Motor neuron (in vitro differentiated cells): Measurements from ENCODE around the gene ZNF831. TPM values are rescaled to one million over a fixed set of nuclear protein-coding genes. Genes with fewer than 3 reads are reported as not detected.

Experiments used
- ATAC-seq, 8 experiments: fragments of 200-7000 bp; cut with Tn5 transposase; replicated peaks in 6 of 8; 2 replicates each; pipeline ENCODE4 v1.8.0; 2021; ENCODE audit warnings: mild to moderate bottlenecking in 8 of 8, moderate library complexity in 8 of 8
- H3K27ac ChIP-seq, 2 donors: fragments of 250-450 bp; sonication (Bioruptor Pico); 2 replicates each; pipeline ENCODE4 v1.9.0; 2021; ENCODE audit warnings: antibody characterized with exemption in 2 of 2, mild to moderate bottlenecking in 2 of 2, moderate library complexity in 1 of 2
- H3K4me1 ChIP-seq, 2 donors: fragments of 250-450 bp; sonication (Bioruptor Pico); replicated peaks in 1 of 2; 2 replicates each; pipeline ENCODE4 v1.6.1; 2021; ENCODE audit warnings: antibody characterized with exemption in 2 of 2, mild to moderate bottlenecking in 2 of 2, moderate library complexity in 1 of 2
- H3K4me3 ChIP-seq, 5 donors: fragments of 250-450 bp; sonication (Bioruptor Pico); 2 replicates each; pipeline ENCODE4 v1.9.0; 2021; ENCODE audit warnings: antibody characterized with exemption in 5 of 5, mild to moderate bottlenecking in 5 of 5, moderate library complexity in 4 of 5
- WGBS, 10 experiments: fragments of 450-650 bp; shearing (Covaris generic); methylation state at CpG; one replicate each; pipeline ENCODE4 v1.0.0; 2022; 5-methylcytosine and 5-hydroxymethylcytosine counted together
- in situ Hi-C, 9 experiments: fragments of 400-800 bp; cut with MboI; loops; one replicate each; pipeline ENCODE4 v1.15.0; 2021; ENCODE audit warnings: low sequenced_read_pairs in 9 of 9, low pct_unique_long_range_greater_than_20kb in 2 of 9; ENCODE audit not compliant: unreplicated experiment in 9 of 9
- total RNA-seq, 8 experiments: library from RNA; unstranded; fragments of 300-600 nt; gene quantifications; 2 replicates each; pipeline versions ENCODE4 v1.2.3 to v1.2.4, GENCODE V29; 2022

ZNF831 gene
- total RNA-seq, result under 1 TPM; 0.09 to 0.66 (median 0.12) TPM

DNA sequence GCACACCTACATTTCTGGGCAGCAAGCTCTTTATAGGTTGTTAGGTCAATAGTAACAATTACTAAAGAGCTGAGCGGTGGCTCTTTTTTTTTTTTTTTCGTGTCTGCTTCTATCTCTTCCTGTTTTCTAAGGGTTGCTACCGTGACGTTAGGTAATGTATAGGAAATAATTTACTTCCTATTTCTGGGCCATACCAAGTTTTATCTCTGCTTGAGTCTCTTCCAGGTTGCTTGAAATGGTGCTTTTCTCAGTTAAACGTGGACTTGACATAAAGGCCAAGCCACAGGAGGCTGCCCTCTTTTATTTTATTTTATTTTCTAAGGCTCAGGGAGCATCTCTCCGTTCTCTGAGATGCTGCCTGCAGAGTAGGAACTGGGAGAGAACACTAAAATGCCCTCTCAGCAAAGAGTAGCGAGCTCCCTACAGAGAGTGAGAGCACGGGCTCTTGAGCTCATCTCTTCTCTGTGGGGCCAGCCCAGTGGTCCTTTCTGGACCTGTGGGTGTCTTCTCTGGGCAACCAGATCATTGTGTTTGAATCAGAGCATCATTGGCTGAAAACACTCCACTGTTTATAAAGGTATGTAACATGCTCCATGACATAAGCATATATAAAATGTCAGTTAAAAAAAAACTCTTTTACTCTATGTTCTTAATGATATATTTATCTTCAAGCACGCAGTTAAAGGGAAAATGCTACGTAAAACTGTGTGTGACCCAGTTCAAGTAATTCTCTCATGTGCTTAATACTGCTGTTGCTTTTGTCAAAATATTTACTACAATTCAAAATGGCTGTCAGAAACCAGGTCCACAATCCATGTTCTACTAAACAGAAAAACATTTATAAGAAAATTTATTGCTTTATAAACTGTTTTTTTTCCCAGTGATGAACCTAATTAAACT, at the start of gene ZNF831:
Gene ZNF831, plus strand, starts transcription at position 191 of the 900 bp plus-strand sequence. CDS start 27,199 bp downstream, outside the sequence.
- ATAC-seq, result no peak
- Histone ChIP-seq H3K27ac (no peak within 1 kb of the TSS), H3K4me3 (no peak within 1 kb of the TSS), H3K4me1 (peaks cover 0 to 4% of the 10 kb centered on the region in 2 donors)
- in situ Hi-C loops, result no loop called here
- WGBS, 10 experiments, result 0 to 91% (median 83%) methylated on average over 1 to 10 of the region's 10 CpGs

DNA sequence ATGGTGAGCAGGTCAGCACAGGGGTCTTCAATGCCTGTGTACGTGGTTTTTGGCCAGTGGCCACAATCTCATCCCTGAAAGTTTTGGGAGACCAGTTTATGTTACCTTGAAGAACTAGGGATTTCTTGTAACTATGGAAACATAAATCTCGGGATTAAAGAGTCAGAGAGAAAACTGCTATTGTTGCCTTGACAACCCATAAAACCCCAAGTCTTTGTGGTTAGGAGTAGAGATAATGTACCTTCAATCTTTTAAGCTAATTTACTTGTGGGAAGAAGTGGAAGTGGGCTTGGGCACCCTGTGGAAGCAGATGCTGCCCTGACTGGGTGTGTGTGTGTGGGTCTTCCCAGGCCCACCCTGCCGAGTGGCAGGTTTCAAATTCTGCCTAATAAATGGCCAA, 46.1 kb upstream of the ZNF831 start:
- Histone ChIP-seq H3K4me3 (no peak overlapping the region), H3K27ac (no peak overlapping the region), H3K4me1 (peaks cover 0 to 10% of the 10 kb centered on the region in 2 donors)
- WGBS, 10 experiments, result 0 to 100% (median 51%) methylated on average over 1 to 3 of the region's 3 CpGs; no CpG with 5 or more reads in 2 of the 10 experiments
- ATAC-seq, result no peak
- in situ Hi-C loops, result no loop called here

DNA sequence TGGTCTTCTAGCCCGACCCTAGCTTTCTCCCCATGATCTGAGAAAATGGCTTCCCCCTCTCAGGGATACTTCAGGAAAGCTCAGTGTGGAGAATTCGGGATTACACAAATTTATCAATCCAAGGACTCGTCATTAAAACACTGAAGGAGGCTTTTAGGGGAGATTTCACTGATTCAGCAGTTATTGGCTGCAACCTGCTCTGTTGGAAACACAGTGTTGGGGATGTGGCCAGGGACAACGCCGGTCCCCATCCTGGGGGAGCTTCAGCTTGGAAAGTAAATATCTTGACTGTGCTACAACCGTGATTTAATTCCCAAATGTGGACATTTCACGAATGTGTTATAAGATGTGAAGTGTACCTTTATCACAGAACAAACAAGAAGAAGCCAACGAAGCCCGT, 44.8 kb upstream of the ZNF831 start:
- Histone ChIP-seq H3K4me1 (peaks cover 0 to 12% of the 10 kb centered on the region in 2 donors), H3K27ac (no peak overlapping the region), H3K4me3 (no peak overlapping the region)
- 8 to 100% (median 77%) methylated on average over 2 to 7 of the region's 9 CpGs; no CpG with 5 or more reads in 1 of the 10 experiments for WGBS, 10 experiments
- no peak for ATAC-seq
- in situ Hi-C loops, result no loop called here

DNA sequence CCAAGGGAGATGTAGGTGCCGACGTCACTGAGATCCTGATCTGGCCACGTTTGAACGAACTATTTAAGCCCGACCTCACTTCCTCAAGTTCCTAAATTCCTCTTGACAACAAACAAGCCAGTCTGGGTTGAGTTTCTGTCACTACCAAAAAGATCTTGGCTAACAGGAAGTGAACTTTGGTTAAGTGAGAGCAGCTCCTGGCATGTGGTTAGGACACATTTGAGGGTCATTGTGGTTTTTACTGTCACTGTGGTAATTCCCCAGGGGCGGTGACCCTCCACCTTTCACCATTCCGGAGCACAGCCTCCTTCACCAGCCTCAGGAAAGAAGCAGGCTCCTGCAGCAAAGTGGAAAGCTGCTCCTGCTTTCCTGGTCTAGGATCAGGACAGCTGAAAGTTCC, 43.1 kb upstream of the ZNF831 start:
- Histone ChIP-seq H3K4me3 (no peak overlapping the region), H3K27ac (no peak overlapping the region), H3K4me1 (peaks cover 0 to 17% of the 10 kb centered on the region in 2 donors)
- no peak for ATAC-seq
- 44 to 97% (median 92%) methylated on average over 2 to 6 of the region's 7 CpGs; no CpG with 5 or more reads in 4 of the 10 experiments for WGBS, 10 experiments
- in situ Hi-C loops, result no loop called here

- H3K27ac ChIP-seq, result no peak overlapping the region
- in situ Hi-C loops, result no loop called here
- no peak overlapping the region for H3K4me3 ChIP-seq
- no peak for ATAC-seq
- WGBS, 10 experiments, result 60 to 100% (median 100%) methylated on average over 1 to 5 of the region's 5 CpGs; no CpG with 5 or more reads in 2 of the 10 experiments
- H3K4me1 ChIP-seq, result peaks cover 0 to 20% of the 10 kb centered on the region in 2 donors
Measured at GRCh38 chr20:59120919-59121318, 42.7 kb upstream of the ZNF831 start.

DNA sequence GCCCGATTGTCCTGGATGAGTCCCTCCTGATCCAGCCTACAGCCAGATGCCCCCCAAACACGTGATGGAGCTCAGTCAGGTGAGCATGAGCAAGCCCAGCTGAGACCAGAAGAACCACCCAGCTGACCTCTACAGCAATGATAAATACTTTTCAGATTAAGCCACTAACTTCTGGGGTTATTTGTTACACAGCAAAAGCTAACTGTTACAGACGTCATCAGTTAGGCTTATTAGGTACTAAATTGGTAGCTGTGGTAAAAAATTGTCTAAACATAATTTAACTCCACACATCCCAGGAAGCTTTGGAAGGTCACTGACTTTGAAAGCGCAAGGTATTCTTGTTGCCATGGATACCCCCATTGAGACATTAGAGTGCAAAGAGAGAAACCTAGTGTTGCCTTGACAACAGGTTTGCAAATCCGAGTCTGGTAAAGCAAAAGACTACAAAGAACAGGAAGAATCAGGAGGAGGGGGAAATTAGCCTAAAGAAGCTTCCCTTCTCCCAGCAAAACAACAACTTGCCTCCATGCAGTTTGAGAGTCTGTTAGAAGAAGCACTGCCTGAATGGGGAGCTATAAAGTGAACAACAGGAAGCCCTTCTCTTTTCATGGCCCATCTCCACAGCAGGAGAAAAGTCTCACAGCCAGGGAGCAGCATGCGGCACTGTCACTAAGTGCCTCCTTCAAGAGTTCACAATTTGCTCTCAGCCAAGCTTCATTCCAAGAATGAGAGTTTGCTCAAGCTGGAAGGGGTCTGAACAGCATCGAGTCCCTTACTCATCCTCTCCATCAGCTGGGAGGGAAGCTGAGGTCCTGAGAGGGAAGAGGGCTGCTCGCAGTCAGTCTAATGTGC, 41.7 kb upstream of the ZNF831 start:
- in situ Hi-C loops, result no loop called here
- Histone ChIP-seq H3K4me1 (peaks cover 0 to 28% of the 10 kb centered on the region in 2 donors), H3K27ac (no peak overlapping the region), H3K4me3 (no peak overlapping the region)
- no peak for ATAC-seq
- WGBS, 10 experiments, result 0 to 55% (median 31%) methylated on average over 2 to 6 of the region's 8 CpGs; no CpG with 5 or more reads in 1 of the 10 experiments

DNA sequence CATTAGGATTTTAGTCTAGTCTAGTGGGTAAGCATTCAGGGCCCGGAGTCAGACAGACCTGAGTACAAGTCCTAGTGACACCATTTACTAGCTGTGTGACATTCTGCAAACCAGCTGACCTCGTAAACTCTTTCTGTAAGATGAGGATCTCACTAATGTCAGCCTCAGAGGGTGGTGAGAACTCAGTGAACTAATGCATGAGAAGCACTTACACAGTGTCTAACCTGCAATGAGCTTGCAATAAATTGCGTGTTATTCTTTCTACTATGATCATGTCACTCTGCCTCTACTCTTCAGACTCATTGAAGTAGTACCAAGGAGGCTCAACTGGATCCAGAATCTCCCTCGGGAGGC, 41.1 kb upstream of the ZNF831 start:
- in situ Hi-C loops, result no loop called here
- Histone ChIP-seq H3K27ac (no peak overlapping the region), H3K4me1 (peaks cover 0 to 28% of the 10 kb centered on the region in 2 donors), H3K4me3 (no peak overlapping the region)
- no peak for ATAC-seq
- whole genome bisulfite sequencing, 10 experiments, result 0 to 100% (median 81%) methylated on average over 1 to 3 of the region's 4 CpGs; no CpG with 5 or more reads in 1 of the 10 experiments

DNA sequence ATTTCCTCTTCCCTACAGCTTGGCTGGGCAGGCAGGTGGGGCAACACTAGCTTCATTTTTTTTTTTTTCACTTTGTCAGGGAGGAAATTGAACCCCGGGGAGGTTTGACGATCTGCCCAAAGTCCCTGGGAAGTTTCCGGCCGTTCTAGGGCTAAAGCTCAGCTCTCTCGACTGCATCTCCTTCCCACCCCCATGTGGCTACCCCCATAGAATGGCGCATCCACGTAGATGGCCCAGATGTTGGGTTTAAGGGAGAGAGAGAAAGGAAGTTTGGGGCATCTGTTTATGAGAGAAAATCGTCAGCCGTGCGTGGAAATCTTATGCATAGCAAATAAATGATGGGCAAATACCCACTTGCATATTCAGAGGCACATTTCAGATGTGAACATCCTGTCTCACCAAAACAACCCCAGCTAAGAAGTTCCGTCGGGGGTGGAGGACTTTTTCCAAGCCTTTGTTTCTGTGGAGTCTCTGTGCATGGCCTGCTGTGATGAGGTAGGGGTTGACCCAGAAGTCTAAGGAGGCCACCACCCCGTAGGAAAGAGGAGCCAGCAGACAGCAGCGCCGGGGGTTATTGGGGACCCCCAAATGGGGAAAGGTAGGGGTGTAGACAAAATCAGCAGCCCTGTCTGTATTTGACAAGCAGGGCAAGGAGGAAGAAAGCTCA, 40.5 kb upstream of the ZNF831 start:
- peak in 1 of 8 experiments; percentile 34 for ATAC-seq
- 13 to 93% (median 60%) methylated on average over 3 to 11 of the region's 15 CpGs; no CpG with 5 or more reads in 4 of the 10 experiments for WGBS, 10 experiments
- no peak overlapping the region for H3K27ac ChIP-seq
- in situ Hi-C loops, result no loop called here
- peaks cover 0 to 27% of the 10 kb centered on the region in 2 donors for H3K4me1 ChIP-seq
- H3K4me3 ChIP-seq, result no peak overlapping the region

DNA sequence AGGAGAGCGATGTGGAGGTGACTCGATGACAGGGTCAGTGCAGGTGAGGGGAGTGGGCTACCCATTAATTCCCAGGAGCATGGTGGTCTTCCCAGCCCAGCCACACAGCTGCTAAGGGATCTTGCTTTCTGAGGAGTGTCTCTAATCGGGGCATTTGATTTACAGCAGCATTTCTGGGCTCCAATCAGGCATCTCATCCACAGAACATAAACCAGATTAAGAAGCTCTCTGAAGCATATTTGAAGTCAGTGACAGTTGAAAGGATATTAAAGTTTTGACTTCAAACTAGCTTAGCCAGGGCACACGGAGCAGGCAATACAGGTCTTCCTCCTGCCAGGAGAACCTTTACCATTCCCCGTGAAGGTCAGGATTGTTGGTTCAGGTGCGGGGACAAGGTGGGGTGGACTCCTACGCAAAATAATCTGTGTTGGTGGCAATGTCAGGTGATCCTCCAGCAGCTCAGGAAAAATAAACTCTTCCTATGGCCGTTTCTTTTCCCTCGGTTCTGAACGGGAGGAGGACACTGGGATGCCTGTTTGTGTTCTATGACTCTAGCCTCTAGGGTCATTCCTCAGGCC, 39.9 kb upstream of the ZNF831 start:
- ATAC-seq, result no peak
- 6 to 100% (median 81%) methylated on average over 1 to 9 of the region's 10 CpGs; no CpG with 5 or more reads in 1 of the 10 experiments for WGBS, 10 experiments
- Histone ChIP-seq H3K4me1 (peaks cover 0 to 21% of the 10 kb centered on the region in 2 donors), H3K4me3 (no peak overlapping the region), H3K27ac (no peak overlapping the region)
- in situ Hi-C loops, result no loop called here

- no peak for ATAC-seq
- WGBS, 10 experiments, result 40 to 100% (median 81%) methylated on average over 1 to 10 of the region's 15 CpGs; no CpG with 5 or more reads in 2 of the 10 experiments
- H3K4me1 ChIP-seq, result peaks cover 0 to 21% of the 10 kb centered on the region in 2 donors
- H3K27ac ChIP-seq, result no peak overlapping the region
- in situ Hi-C loops, result no loop called here
- no peak overlapping the region for H3K4me3 ChIP-seq
Measured at GRCh38 chr20:59124296-59125029, 39.2 kb upstream of the ZNF831 start.

- 0 to 75% (median 48%) methylated on average over 1 to 4 of the region's 7 CpGs; no CpG with 5 or more reads in 4 of the 10 experiments for WGBS, 10 experiments
- no peak overlapping the region for H3K4me3 ChIP-seq
- no peak overlapping the region for H3K27ac ChIP-seq
- ATAC-seq, result no peak
- in situ Hi-C loops, result no loop called here
- H3K4me1 ChIP-seq, result peaks cover 0 to 21% of the 10 kb centered on the region in 2 donors
Measured at GRCh38 chr20:59125332-59125731, 38.3 kb upstream of the ZNF831 start.

DNA sequence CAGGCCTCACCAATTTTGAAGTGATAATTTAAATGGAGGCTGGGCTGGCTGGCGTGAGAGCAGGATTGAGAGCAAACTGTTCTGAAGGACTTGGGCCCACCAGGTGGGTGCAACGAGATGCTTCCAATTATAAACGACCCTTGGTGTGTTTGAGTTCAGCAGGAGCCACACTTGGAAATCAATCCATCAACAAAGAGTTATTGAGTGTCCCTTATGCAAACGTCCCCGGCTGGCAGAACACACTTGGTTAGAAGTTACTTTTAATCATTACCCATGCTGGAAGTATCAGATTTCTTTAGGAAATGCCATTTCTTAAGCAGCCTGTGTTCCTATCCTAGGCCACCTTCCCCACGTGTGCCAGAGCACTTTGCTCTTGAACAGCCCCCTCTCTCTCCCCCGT, 37.8 kb upstream of the ZNF831 start:
- Histone ChIP-seq H3K4me3 (no peak overlapping the region), H3K27ac (no peak overlapping the region), H3K4me1 (peaks cover 0 to 21% of the 10 kb centered on the region in 2 donors)
- in situ Hi-C loops, result no loop called here
- 0 to 60% (median 30%) methylated on average over 1 to 7 of the region's 7 CpGs; no CpG with 5 or more reads in 1 of the 10 experiments for WGBS, 10 experiments
- no peak for ATAC-seq
